22Rv1 (cell line): ENCODE results near the gene NR1I3.

ENCODE experiments used
- ZFX ChIP-seq: fragments of 450-650 bp; IDR thresholded peaks from 2 replicates; pipeline ENCODE4 v1.6.1; 2017; ENCODE audit warnings: antibody characterized with exemption, borderline replicate concordance
- TF ChIP-seq, protein P1 (sequence below): fragments of 450-650 bp; IDR thresholded peaks from 2 replicates; pipeline ENCODE4 v1.5.1; 2017; ENCODE audit warnings: mild to moderate bottlenecking

DNA sequence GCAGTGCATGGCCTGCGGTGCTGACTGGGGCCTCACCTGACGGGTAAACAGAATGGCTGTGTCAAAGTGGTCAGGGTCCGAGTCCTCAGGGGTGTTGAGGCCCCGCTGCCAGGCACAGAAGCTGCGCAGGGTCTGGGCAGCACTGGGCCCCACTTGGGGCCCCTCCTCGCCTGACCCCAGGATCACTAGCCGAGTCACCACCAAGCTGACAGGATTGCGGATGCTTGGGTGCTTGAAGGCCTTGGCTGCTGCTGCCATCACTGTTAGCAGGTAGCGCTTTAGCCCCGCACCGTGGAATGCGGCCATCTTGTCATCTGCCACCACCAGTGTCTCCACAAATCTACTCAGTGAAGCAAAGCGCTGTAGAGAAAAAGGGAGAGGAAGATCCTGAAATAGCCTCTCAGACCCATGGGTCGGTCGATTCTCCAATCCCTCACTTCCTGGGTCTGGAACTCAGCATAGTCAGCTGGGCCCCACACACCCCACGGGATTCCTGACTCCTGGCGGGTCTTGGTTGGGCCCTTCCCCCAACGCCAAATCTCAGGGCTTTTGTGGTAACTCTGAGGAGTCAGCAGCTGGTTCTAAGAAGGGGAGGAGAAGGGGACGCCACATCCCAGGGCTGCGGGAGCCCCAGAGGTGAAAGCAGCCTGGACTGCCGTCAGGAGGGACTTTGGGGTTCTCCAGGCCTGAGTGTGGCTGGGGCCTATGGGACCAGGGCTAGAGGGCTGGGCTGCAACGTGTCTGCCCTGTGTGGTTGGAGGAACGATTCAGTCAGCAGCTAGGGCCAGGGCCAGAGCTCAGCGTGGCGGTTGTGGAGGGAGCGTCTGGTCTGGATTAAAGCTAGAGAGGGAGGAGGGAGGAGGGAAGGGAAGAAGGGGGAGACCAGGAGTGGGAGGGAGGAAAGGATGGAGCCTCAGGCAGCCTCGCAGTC lies 41.2 kb downstream of the NR1I3 start:
- TF ChIP-seq, protein P1, sequence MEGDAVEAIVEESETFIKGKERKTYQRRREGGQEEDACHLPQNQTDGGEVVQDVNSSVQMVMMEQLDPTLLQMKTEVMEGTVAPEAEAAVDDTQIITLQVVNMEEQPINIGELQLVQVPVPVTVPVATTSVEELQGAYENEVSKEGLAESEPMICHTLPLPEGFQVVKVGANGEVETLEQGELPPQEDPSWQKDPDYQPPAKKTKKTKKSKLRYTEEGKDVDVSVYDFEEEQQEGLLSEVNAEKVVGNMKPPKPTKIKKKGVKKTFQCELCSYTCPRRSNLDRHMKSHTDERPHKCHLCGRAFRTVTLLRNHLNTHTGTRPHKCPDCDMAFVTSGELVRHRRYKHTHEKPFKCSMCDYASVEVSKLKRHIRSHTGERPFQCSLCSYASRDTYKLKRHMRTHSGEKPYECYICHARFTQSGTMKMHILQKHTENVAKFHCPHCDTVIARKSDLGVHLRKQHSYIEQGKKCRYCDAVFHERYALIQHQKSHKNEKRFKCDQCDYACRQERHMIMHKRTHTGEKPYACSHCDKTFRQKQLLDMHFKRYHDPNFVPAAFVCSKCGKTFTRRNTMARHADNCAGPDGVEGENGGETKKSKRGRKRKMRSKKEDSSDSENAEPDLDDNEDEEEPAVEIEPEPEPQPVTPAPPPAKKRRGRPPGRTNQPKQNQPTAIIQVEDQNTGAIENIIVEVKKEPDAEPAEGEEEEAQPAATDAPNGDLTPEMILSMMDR = no peak
- TF ChIP-seq ZFX = no peak
